Sigmoid colon (tissue), 7 donors: ENCODE measurements around the gene TGM4. TPM values are rescaled to one million over a fixed set of nuclear protein-coding genes. Genes with fewer than 3 reads are reported as not detected.

Experiments used
- DNase-seq: peaks from one replicate; pipeline ENCODE4 v3.0.0-alpha.2; 2019
- H3K27ac ChIP-seq, 4 donors: fragments of 200-600 bp; sonication (generic); one replicate each; pipeline ENCODE4 v1.5.1; 2016 to 2019; ENCODE audit warnings: mild to moderate bottlenecking in 1 of 4
- H3K27me3 ChIP-seq, 3 donors: fragments of 200-600 bp; sonication (generic); one replicate each; pipeline ENCODE4 v1.5.1; 2019; ENCODE audit warnings: mild to moderate bottlenecking in 1 of 3
- H3K36me3 ChIP-seq, 4 donors: fragments of 200-600 bp; sonication (generic); one replicate each; pipeline ENCODE4 v1.5.1; 2016 to 2019
- H3K4me1 ChIP-seq, 4 donors: fragments of 200-600 bp; sonication (generic); one replicate each; pipeline ENCODE4 v1.5.1; 2017 to 2019
- H3K4me3 ChIP-seq, 4 donors: fragments of 200-600 bp; sonication (generic); one replicate each; pipeline ENCODE4 v1.5.1; 2017 to 2019; ENCODE audit warnings: mild to moderate bottlenecking in 2 of 4, moderate library complexity in 1 of 4
- H3K9me3 ChIP-seq, 4 donors: fragments of 200-600 bp in 3 of 4; sonication (generic) in 3 of 4; one replicate each; pipeline versions ENCODE4 v1.5.1 to v1.6.1; 2013 to 2019
- EP300 ChIP-seq, 4 donors: sonication (generic); formaldehyde crosslinking; IDR thresholded peaks; one replicate each; pipeline ENCODE4 v1.6.1; 2017; ENCODE audit warnings: antibody characterized with exemption in 4 of 4
- POLR2A ChIP-seq, 2 donors: fragments of 450-650 bp; IDR thresholded peaks; one replicate each; pipeline ENCODE4 v1.6.1; 2016; ENCODE audit warnings: antibody characterized with exemption in 2 of 2, mild to moderate bottlenecking in 2 of 2, moderate library complexity in 2 of 2
- POLR2AphosphoS5 ChIP-seq, 4 donors: sonication (generic); formaldehyde crosslinking; IDR thresholded peaks; one replicate each; pipeline ENCODE4 v1.6.1; 2017; ENCODE audit warnings: antibody characterized with exemption in 4 of 4
- WGBS, 2 donors: extraction: QIAGEN DNeasy Blood & Tissue Kit; methylation state at CpG; one replicate each; pipeline ENCODE4 v1.1.7; 2013; 5-methylcytosine and 5-hydroxymethylcytosine counted together
- intact Hi-C: fragments of 100-400 bp; cut with DNase I; formaldehyde crosslinking; loops from one replicate; pipeline ENCODE4 v1.15.1; 2023
- polyA plus RNA-seq, 3 donors: library from polyadenylated mRNA; stranded (reverse); fragments of 200-250 nt; gene quantifications; one replicate each; pipeline ENCODE4 v1.2.3, GENCODE V29; 2013
- total RNA-seq, 4 donors: library from RNA; depleted of rRNA; stranded (reverse); fragments of >200 nt; gene quantifications; one replicate each; pipeline ENCODE4 v1.1.0, GENCODE V29; 2016
- TF ChIP-seq, protein P1 (sequence below), 4 experiments: fragments of 450-650 bp in 3 of 4; fragments of 200-600 bp in 1 of 4; IDR thresholded peaks; one replicate each; pipeline ENCODE4 v1.5.1; 2016 to 2019; ENCODE audit warnings: antibody characterized with exemption in 4 of 4, mild to moderate bottlenecking in 3 of 4, moderate library complexity in 2 of 4
- donor health status: healthy with polysubstance abuse.
- donor health status: Bipolar disorder and iron deficiency.
- donor health status: healthy.

The TGM4 gene
- total and polyA plus RNA-seq, 7 donors, result not detected

DNA sequence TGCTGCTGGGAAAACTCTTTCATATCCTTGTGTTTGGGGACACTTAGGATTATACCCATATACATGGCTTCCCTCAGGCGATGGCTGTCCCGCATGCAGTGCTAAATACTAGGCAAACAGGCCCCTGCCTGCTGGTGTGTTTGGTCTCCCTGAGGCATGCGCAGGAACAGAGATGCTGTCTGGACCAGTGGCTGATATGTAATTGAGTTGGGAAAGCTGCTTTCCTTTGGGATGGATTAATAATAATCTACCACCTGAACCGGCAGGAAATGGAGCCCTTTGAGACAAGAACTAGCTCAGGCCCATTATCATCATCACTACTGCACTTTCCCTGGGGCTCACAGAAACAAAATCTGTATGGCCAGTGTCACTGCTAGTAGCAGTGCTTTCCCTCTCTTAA lies 83.6 kb downstream of the TGM4 start:
- no peaks in the 10 kb centered on the region for H3K27me3 ChIP-seq
- H3K4me1 ChIP-seq, result no peaks in the 10 kb centered on the region
- 94 to 96% methylated on average over 4 of the region's 4 CpGs for WGBS, 2 donors
- intact Hi-C loops, result no loop called here
- H3K27ac ChIP-seq, result no peak overlapping the region
- no peak for TF ChIP-seq POLR2AphosphoS5 (IDR thresholded peaks at IDR 0.05)
- TF ChIP-seq, protein P1, sequence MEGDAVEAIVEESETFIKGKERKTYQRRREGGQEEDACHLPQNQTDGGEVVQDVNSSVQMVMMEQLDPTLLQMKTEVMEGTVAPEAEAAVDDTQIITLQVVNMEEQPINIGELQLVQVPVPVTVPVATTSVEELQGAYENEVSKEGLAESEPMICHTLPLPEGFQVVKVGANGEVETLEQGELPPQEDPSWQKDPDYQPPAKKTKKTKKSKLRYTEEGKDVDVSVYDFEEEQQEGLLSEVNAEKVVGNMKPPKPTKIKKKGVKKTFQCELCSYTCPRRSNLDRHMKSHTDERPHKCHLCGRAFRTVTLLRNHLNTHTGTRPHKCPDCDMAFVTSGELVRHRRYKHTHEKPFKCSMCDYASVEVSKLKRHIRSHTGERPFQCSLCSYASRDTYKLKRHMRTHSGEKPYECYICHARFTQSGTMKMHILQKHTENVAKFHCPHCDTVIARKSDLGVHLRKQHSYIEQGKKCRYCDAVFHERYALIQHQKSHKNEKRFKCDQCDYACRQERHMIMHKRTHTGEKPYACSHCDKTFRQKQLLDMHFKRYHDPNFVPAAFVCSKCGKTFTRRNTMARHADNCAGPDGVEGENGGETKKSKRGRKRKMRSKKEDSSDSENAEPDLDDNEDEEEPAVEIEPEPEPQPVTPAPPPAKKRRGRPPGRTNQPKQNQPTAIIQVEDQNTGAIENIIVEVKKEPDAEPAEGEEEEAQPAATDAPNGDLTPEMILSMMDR (IDR thresholded peaks at IDR 0.05), result no peak
- no peak for TF ChIP-seq POLR2A (IDR thresholded peaks at IDR 0.05)
- no peak for TF ChIP-seq EP300 (IDR thresholded peaks at IDR 0.05)
- no peak for DNase-seq
- H3K36me3 ChIP-seq, result peaks cover 0 to 34% (median 12%) of the 10 kb centered on the region in 4 donors
- no peaks in the 10 kb centered on the region for H3K9me3 ChIP-seq
- no peak overlapping the region for H3K4me3 ChIP-seq

DNA sequence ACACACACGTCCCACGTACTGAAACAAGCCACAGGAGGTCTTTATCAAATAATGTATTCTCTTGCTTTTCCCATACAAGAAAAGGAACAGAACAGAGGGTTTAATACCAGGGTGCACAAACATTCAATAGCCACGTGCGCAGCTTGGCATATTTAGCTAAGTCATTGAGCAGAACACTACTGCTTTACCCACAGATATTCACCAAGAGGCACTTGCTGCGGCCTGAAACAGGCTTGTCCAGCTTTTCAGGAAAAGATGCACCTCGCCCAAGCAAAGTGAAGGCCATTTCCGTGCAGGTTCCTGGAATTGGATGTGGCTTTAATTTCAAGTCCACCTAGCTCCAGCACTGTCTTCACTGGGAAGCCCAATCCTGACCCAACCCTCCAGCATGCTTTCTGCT lies 84.0 kb downstream of the TGM4 start:
- Histone ChIP-seq H3K4me3 (no peak overlapping the region), H3K27ac (no peak overlapping the region), H3K4me1 (no peaks in the 10 kb centered on the region), H3K9me3 (no peaks in the 10 kb centered on the region), H3K27me3 (no peaks in the 10 kb centered on the region), H3K36me3 (peaks cover 0 to 33% (median 12%) of the 10 kb centered on the region in 4 donors)
- intact Hi-C loops, result no loop called here
- no peak for TF ChIP-seq EP300 (IDR thresholded peaks at IDR 0.05)
- TF ChIP-seq, protein P1 (IDR thresholded peaks at IDR 0.05), result no peak
- TF ChIP-seq POLR2AphosphoS5 (IDR thresholded peaks at IDR 0.05), result no peak
- WGBS, 2 donors, result 80 to 93% methylated on average over 7 of the region's 7 CpGs
- DNase-seq, result no peak

DNA sequence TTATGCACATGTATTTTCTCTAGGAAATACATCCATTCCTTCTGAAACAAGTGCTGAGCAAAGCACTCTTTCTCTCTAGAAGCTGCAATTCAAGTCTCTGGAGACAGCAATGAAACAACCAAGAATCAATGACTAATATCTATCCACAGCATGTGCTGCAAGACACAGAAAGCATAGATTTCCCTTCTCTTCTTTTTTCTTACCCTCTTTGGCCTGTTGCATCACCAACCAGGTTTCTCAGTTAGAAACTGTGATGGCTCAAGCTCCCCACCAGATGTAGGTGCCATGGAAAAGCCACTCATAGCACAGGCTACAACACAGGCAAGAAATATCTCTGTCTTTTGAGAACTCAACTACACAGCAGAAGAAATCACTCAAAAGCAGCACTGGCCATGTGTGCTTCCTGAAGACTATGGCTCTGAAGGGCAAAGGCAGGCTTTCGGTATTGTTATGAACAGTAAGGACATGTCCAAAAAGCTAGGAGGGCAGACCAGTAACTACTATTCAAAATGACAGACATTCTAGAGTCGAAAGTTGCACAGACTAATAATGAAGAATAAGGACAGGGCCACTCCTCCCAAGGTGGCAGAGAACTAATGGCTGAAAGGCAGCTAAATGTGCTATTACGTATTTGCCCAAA lies 86.1 kb downstream of the TGM4 start:
- no peak overlapping the region for H3K27ac ChIP-seq
- intact Hi-C loops, result no loop called here
- H3K36me3 ChIP-seq, result peaks cover 0 to 23% (median 12%) of the 10 kb centered on the region in 4 donors
- 92 to 98% methylated on average over 3 of the region's 3 CpGs for WGBS, 2 donors
- H3K4me3 ChIP-seq, result no peak overlapping the region
- no peak for DNase-seq
- TF ChIP-seq POLR2A (IDR thresholded peaks at IDR 0.05) (no peak), POLR2AphosphoS5 (IDR thresholded peaks at IDR 0.05) (no peak), EP300 (IDR thresholded peaks at IDR 0.05) (no peak)
- TF ChIP-seq, protein P1 (IDR thresholded peaks at IDR 0.05), result no peak
- H3K9me3 ChIP-seq, result no peaks in the 10 kb centered on the region
- peaks cover 0 to 4% (median 0%) of the 10 kb centered on the region in 4 donors for H3K4me1 ChIP-seq
- no peaks in the 10 kb centered on the region for H3K27me3 ChIP-seq

- Histone ChIP-seq H3K27ac (no peak overlapping the region), H3K36me3 (peaks cover 0 to 21% (median 12%) of the 10 kb centered on the region in 4 donors), H3K27me3 (no peaks in the 10 kb centered on the region), H3K4me1 (peaks cover 0 to 4% (median 0%) of the 10 kb centered on the region in 4 donors), H3K9me3 (no peaks in the 10 kb centered on the region), H3K4me3 (no peak overlapping the region)
- WGBS, 2 donors, result 90 to 93% methylated on average over 3 of the region's 3 CpGs
- no peak for DNase-seq
- intact Hi-C loops, result no loop called here
- TF ChIP-seq POLR2A (IDR thresholded peaks at IDR 0.05) (no peak), POLR2AphosphoS5 (IDR thresholded peaks at IDR 0.05) (no peak), EP300 (IDR thresholded peaks at IDR 0.05) (no peak)
- TF ChIP-seq, protein P1 (IDR thresholded peaks at IDR 0.05), result no peak
These were observed 87.5 kb downstream of the TGM4 start for GRCh38 chr3:44961888-44962287.
